Esophagus muscularis mucosa (tissue), 4 donors: Measurements from ENCODE around the gene CD1B. TPM values are rescaled to one million over a fixed set of nuclear protein-coding genes. Genes with fewer than 3 reads are reported as not detected.

ENCODE experiments used
- DNase-seq: peaks from one replicate; pipeline ENCODE4 v3.0.0-alpha.2; 2017; ENCODE audit errors: extremely low spot score
- H3K27ac ChIP-seq, 4 donors: fragments of 200-600 bp; sonication (generic); replicated peaks in 1 of 4; 1 replicate in 3 of 4; 2 replicates in 1 of 4; pipeline ENCODE4 v1.5.1; 2016 to 2019; ENCODE audit warnings: mild to moderate bottlenecking in 1 of 4
- H3K27me3 ChIP-seq, 4 donors: fragments of 200-600 bp; sonication (generic); one replicate each; pipeline versions ENCODE4 v1.5.1 to v1.6.0; 2016 to 2019
- H3K36me3 ChIP-seq, 4 donors: fragments of 200-600 bp; sonication (generic); one replicate each; pipeline ENCODE4 v1.5.1; 2016 to 2019
- H3K4me1 ChIP-seq, 4 donors: fragments of 200-600 bp; sonication (generic); one replicate each; pipeline ENCODE4 v1.5.1; 2016 to 2019
- H3K4me3 ChIP-seq, 4 donors: fragments of 200-600 bp; sonication (generic); 1 replicate in 2 of 4; 2 replicates in 2 of 4; pipeline ENCODE4 v1.5.1; 2016 to 2019; ENCODE audit warnings: mild to moderate bottlenecking in 4 of 4, moderate library complexity in 1 of 4
- H3K9me3 ChIP-seq, 4 donors: fragments of 200-600 bp; sonication (generic); 1 replicate in 3 of 4; 2 replicates in 1 of 4; pipeline ENCODE4 v1.5.1; 2016 to 2019
- EP300 ChIP-seq: sonication (generic); formaldehyde crosslinking; IDR thresholded peaks from one replicate; pipeline ENCODE4 v1.6.1; 2017; ENCODE audit warnings: antibody characterized with exemption
- POLR2A ChIP-seq: fragments of 450-650 bp; IDR thresholded peaks from one replicate; pipeline ENCODE4 v1.6.1; 2017; ENCODE audit warnings: antibody characterized with exemption, moderate library complexity, mild to moderate bottlenecking, low read depth
- POLR2AphosphoS5 ChIP-seq, 2 donors: sonication (generic); formaldehyde crosslinking; IDR thresholded peaks; one replicate each; pipeline ENCODE4 v1.6.1; 2017; ENCODE audit warnings: antibody characterized with exemption in 2 of 2
- WGBS: methylation state at CpG from one replicate; pipeline ENCODE4 v1.1.5; 2018; 5-methylcytosine and 5-hydroxymethylcytosine counted together
- intact Hi-C: fragments of 100-400 bp; cut with DNase I; formaldehyde crosslinking; loops from one replicate; pipeline ENCODE4 v1.15.1; 2023
- total RNA-seq, 4 donors: library from RNA; depleted of rRNA; stranded (reverse); fragments of >200 nt; gene quantifications; one replicate each; pipeline versions ENCODE4 v1.1.0 to v1.2.1, GENCODE V29; 2016
- TF ChIP-seq, protein P1 (sequence below), 3 experiments: fragments of 200-600 bp in 2 of 3; fragments of 450-650 bp in 1 of 3; sonication (generic) in 2 of 3; IDR thresholded peaks; one replicate each; pipeline ENCODE4 v1.5.1; 2017 to 2019; ENCODE audit warnings: antibody characterized with exemption in 3 of 3, mild to moderate bottlenecking in 2 of 3, moderate library complexity in 1 of 3

The CD1B gene
- total RNA-seq, 4 donors from 2014 or later, result not detected

DNA sequence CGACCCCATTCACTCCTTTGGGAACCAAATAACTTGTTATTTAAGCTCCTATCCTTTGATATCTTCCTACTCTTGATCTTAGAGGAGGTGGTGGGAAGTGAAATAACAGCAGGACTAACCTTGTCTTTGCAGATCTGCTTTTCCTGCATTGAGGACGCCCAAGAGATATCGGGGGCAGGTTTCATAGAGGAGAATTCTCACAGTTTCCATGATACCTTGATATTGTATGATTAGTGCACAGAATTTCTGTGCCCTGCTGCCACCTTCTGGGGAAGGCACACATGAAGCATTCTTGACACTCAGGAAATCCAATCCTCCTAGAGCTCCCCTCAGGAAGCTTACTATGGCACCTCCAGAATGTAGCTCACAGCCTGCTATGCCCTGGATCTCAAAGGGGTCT lies 1.6 kb downstream of the CD1B start:
- Histone ChIP-seq H3K27ac (no peak overlapping the region), H3K4me1 (no peaks in the 10 kb centered on the region), H3K4me3 (no peak overlapping the region), H3K27me3 (no peaks in the 10 kb centered on the region), H3K36me3 (no peaks in the 10 kb centered on the region), H3K9me3 (no peaks in the 10 kb centered on the region)
- intact Hi-C loops, result no loop called here
- no peak for DNase-seq
- 82% methylated on average over 3 of the region's 3 CpGs for WGBS
- TF ChIP-seq, protein P1, sequence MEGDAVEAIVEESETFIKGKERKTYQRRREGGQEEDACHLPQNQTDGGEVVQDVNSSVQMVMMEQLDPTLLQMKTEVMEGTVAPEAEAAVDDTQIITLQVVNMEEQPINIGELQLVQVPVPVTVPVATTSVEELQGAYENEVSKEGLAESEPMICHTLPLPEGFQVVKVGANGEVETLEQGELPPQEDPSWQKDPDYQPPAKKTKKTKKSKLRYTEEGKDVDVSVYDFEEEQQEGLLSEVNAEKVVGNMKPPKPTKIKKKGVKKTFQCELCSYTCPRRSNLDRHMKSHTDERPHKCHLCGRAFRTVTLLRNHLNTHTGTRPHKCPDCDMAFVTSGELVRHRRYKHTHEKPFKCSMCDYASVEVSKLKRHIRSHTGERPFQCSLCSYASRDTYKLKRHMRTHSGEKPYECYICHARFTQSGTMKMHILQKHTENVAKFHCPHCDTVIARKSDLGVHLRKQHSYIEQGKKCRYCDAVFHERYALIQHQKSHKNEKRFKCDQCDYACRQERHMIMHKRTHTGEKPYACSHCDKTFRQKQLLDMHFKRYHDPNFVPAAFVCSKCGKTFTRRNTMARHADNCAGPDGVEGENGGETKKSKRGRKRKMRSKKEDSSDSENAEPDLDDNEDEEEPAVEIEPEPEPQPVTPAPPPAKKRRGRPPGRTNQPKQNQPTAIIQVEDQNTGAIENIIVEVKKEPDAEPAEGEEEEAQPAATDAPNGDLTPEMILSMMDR (IDR thresholded peaks at IDR 0.05), result no peak
- no peak for TF ChIP-seq POLR2AphosphoS5 (IDR thresholded peaks at IDR 0.05)
- no peak for TF ChIP-seq POLR2A
- TF ChIP-seq EP300, result no peak

- no peaks in the 10 kb centered on the region for H3K4me1 ChIP-seq
- no peak overlapping the region for H3K4me3 ChIP-seq
- no peak overlapping the region for H3K27ac ChIP-seq
- DNase-seq, result no peak
- TF ChIP-seq EP300, result no peak
- H3K9me3 ChIP-seq, result peaks cover 0 to under 1% (median 0%) of the 10 kb centered on the region in 4 donors
- intact Hi-C loops, result no loop called here
- no peaks in the 10 kb centered on the region for H3K27me3 ChIP-seq
- WGBS, result 86% methylated on average over 7 of the region's 7 CpGs
- H3K36me3 ChIP-seq, result no peaks in the 10 kb centered on the region
Observed at GRCh38 chr1:158329300-158329699, 2.0 kb downstream of the CD1B start.

GRCh38 chr1:158328426-158328825 lies 2.9 kb downstream of the CD1B start:
- intact Hi-C loops, result no loop called here
- H3K4me3 ChIP-seq, result no peak overlapping the region
- TF ChIP-seq POLR2AphosphoS5 (IDR thresholded peaks at IDR 0.05) (no peak), POLR2A (no peak), EP300 (no peak)
- TF ChIP-seq, protein P1 (IDR thresholded peaks at IDR 0.05), result no peak
- H3K27ac ChIP-seq, result no peak overlapping the region
- H3K9me3 ChIP-seq, result peaks cover 0 to 10% (median 2%) of the 10 kb centered on the region in 4 donors
- no peaks in the 10 kb centered on the region for H3K36me3 ChIP-seq
- H3K4me1 ChIP-seq, result no peaks in the 10 kb centered on the region
- no peaks in the 10 kb centered on the region for H3K27me3 ChIP-seq
- no peak for DNase-seq
- 82% methylated on average over 3 of the region's 3 CpGs for WGBS

GRCh38 chr1:158327481-158327880 lies 3.9 kb downstream of the CD1B start:
- no peaks in the 10 kb centered on the region for H3K27me3 ChIP-seq
- TF ChIP-seq, protein P1 (IDR thresholded peaks at IDR 0.05), result no peak
- TF ChIP-seq POLR2AphosphoS5 (IDR thresholded peaks at IDR 0.05) (no peak), POLR2A (no peak), EP300 (no peak)
- peaks cover 0 to 14% (median 3%) of the 10 kb centered on the region in 4 donors for H3K9me3 ChIP-seq
- H3K4me1 ChIP-seq, result no peaks in the 10 kb centered on the region
- no peaks in the 10 kb centered on the region for H3K36me3 ChIP-seq
- DNase-seq, result no peak
- no peak overlapping the region for H3K27ac ChIP-seq
- H3K4me3 ChIP-seq, result no peak overlapping the region
- intact Hi-C loops, result no loop called here

- TF ChIP-seq POLR2AphosphoS5 (IDR thresholded peaks at IDR 0.05) (no peak), EP300 (no peak), POLR2A (no peak)
- TF ChIP-seq, protein P1 (IDR thresholded peaks at IDR 0.05), result no peak
- no peak overlapping the region for H3K4me3 ChIP-seq
- H3K27me3 ChIP-seq, result no peaks in the 10 kb centered on the region
- no peak for DNase-seq
- no peaks in the 10 kb centered on the region for H3K4me1 ChIP-seq
- 73% methylated on average over 4 of the region's 4 CpGs for WGBS
- H3K9me3 ChIP-seq, result peaks cover 0 to 14% (median 3%) of the 10 kb centered on the region in 4 donors
- H3K36me3 ChIP-seq, result no peaks in the 10 kb centered on the region
- intact Hi-C loops, result no loop called here
- H3K27ac ChIP-seq, result no peak overlapping the region
Observed at GRCh38 chr1:158324395-158324794, 6.9 kb downstream of the CD1B start.
